ENCODE measurements around the gene OR2T1. TPM values are rescaled to one million over a fixed set of nuclear protein-coding genes. Genes with fewer than 3 reads are reported as not detected.

Gene OR2T1
- total RNA-seq, 2 experiments from 2014 or later = not detected

DNA sequence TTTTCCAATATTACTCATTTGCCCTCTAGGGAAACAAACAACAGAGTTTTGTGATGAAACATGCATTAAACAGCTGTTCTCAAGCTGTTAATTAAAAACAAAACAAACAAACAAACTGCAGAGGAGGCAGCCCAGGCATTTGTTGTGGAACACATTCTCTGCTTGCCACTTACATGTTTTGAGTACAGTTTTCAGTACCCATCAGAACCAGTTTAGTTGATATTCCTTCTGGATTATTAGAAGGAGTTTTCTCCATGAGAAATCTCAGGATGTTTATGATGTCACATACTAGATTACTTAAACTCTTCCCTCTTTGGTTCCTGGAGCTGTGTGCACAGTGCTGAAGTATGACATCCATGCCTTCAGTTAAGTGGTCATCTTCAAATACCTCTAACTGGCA lies 27.4 kb upstream of the OR2T1 start, which contains the start of gene OR2T6:
OR2T6 (plus strand) TSS at position 301 of the 400 bp plus-strand sequence. CDS start 11,863 bp downstream, outside the sequence.
- Histone ChIP-seq H3K27me3 (ENCODE audit: control insufficient read depth in 1 of 2, insufficient read depth in 2 of 2, low read length in 2 of 2) (no peaks in the 10 kb centered on the region), H3K27ac (ENCODE audit: low read depth in 1 of 2, low read length in 2 of 2) (no peak within 1 kb of the TSS), H3K36me3 (ENCODE audit: insufficient read depth, low read length) (no peaks in the 10 kb centered on the region), H3K4me1 (ENCODE audit: insufficient read depth, low read length) (no peaks in the 10 kb centered on the region), H3K4me3 (ENCODE audit: low read length) (no peak within 1 kb of the TSS), H3K9me3 (ENCODE audit: control insufficient read depth in 1 of 2, insufficient read depth in 1 of 2, low read length in 2 of 2) (no peaks in the 10 kb centered on the region)
- no peak for ATAC-seq (ENCODE audit: poor library complexity)
- H3K9me3 Mint-ChIP-seq = no peaks in the 10 kb centered on the region
- intact Hi-C loops (cut with DNase I, micrococcal nuclease) = no loop called here
- no peak within 1 kb of the TSS for H3K4me3 Mint-ChIP-seq
- CTCF ChIA-PET = no interaction called here
- POLR2A ChIA-PET = no interaction called here
- DNase-seq = no peak
- no peaks in the 10 kb centered on the region for H3K27me3 Mint-ChIP-seq
- no peak within 1 kb of the TSS for H3K27ac Mint-ChIP-seq
- TF ChIP-seq, protein P1, sequence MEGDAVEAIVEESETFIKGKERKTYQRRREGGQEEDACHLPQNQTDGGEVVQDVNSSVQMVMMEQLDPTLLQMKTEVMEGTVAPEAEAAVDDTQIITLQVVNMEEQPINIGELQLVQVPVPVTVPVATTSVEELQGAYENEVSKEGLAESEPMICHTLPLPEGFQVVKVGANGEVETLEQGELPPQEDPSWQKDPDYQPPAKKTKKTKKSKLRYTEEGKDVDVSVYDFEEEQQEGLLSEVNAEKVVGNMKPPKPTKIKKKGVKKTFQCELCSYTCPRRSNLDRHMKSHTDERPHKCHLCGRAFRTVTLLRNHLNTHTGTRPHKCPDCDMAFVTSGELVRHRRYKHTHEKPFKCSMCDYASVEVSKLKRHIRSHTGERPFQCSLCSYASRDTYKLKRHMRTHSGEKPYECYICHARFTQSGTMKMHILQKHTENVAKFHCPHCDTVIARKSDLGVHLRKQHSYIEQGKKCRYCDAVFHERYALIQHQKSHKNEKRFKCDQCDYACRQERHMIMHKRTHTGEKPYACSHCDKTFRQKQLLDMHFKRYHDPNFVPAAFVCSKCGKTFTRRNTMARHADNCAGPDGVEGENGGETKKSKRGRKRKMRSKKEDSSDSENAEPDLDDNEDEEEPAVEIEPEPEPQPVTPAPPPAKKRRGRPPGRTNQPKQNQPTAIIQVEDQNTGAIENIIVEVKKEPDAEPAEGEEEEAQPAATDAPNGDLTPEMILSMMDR (IDR thresholded peaks at IDR 0.05) = no peak
- H3K36me3 Mint-ChIP-seq (ENCODE audit: low read depth) = no peaks in the 10 kb centered on the region
- H3K4me1 Mint-ChIP-seq (ENCODE audit: low read depth) = peaks cover 12% of the 10 kb centered on the region

GRCh38 chr1:248376916-248377315 lies 25.9 kb upstream of the OR2T1 start:
- TF ChIP-seq, protein P1 (IDR thresholded peaks at IDR 0.05) = no peak
- H3K27ac Mint-ChIP-seq = no peak overlapping the region
- H3K27me3 Mint-ChIP-seq = no peaks in the 10 kb centered on the region
- Histone ChIP-seq H3K36me3 (ENCODE audit: insufficient read depth, low read length) (no peaks in the 10 kb centered on the region), H3K27ac (ENCODE audit: low read depth in 1 of 2, low read length in 2 of 2) (no peak overlapping the region), H3K27me3 (ENCODE audit: control insufficient read depth in 1 of 2, insufficient read depth in 2 of 2, low read length in 2 of 2) (no peaks in the 10 kb centered on the region), H3K4me1 (ENCODE audit: insufficient read depth, low read length) (no peaks in the 10 kb centered on the region), H3K4me3 (ENCODE audit: low read length) (no peak overlapping the region), H3K9me3 (ENCODE audit: control insufficient read depth in 1 of 2, insufficient read depth in 1 of 2, low read length in 2 of 2) (no peaks in the 10 kb centered on the region)
- intact Hi-C loops (cut with DNase I, micrococcal nuclease) = no loop called here
- H3K4me3 Mint-ChIP-seq = no peak overlapping the region
- no peaks in the 10 kb centered on the region for H3K9me3 Mint-ChIP-seq
- H3K4me1 Mint-ChIP-seq (ENCODE audit: low read depth) = peaks cover 9% of the 10 kb centered on the region
- ChIA-PET POLR2A (no interaction called here), CTCF (no interaction called here)
- no peak for DNase-seq
- no peaks in the 10 kb centered on the region for H3K36me3 Mint-ChIP-seq (ENCODE audit: low read depth)
- ATAC-seq (ENCODE audit: poor library complexity) = no peak

GRCh38 chr1:248380854-248381253 lies 22.0 kb upstream of the OR2T1 start:
- no peaks in the 10 kb centered on the region for H3K36me3 ChIP-seq (ENCODE audit: insufficient read depth, low read length)
- no peaks in the 10 kb centered on the region for H3K4me1 ChIP-seq (ENCODE audit: insufficient read depth, low read length)
- no peaks in the 10 kb centered on the region for H3K36me3 Mint-ChIP-seq (ENCODE audit: low read depth)
- no peak overlapping the region for H3K27ac Mint-ChIP-seq
- H3K27ac ChIP-seq (ENCODE audit: low read depth in 1 of 2, low read length in 2 of 2) = no peak overlapping the region
- ChIA-PET CTCF (no interaction called here), POLR2A (no interaction called here)
- intact Hi-C loops (cut with DNase I, micrococcal nuclease) = no loop called here
- H3K4me3 Mint-ChIP-seq = no peak overlapping the region
- no peaks in the 10 kb centered on the region for H3K27me3 ChIP-seq (ENCODE audit: control insufficient read depth in 1 of 2, insufficient read depth in 2 of 2, low read length in 2 of 2)
- TF ChIP-seq, protein P1 (IDR thresholded peaks at IDR 0.05) = no peak
- DNase-seq (no peak), ATAC-seq (ENCODE audit: poor library complexity) (no peak)
- H3K9me3 Mint-ChIP-seq = no peaks in the 10 kb centered on the region
- H3K4me1 Mint-ChIP-seq (ENCODE audit: low read depth) = no peaks in the 10 kb centered on the region
- H3K4me3 ChIP-seq (ENCODE audit: low read length) = no peak overlapping the region
- no peaks in the 10 kb centered on the region for H3K9me3 ChIP-seq (ENCODE audit: control insufficient read depth in 1 of 2, insufficient read depth in 1 of 2, low read length in 2 of 2)
- H3K27me3 Mint-ChIP-seq = no peaks in the 10 kb centered on the region

All from CD4-positive, alpha-beta T cell (primary cell).